LoVo (cell line): ENCODE measurements around the gene SERPINE2.

ENCODE experiments used
- DNase-seq: peaks from one replicate; pipeline ENCODE4 v3.0.0-alpha.2; 2016; ENCODE audit warnings: low spot score

Gene SERPINE2

DNA sequence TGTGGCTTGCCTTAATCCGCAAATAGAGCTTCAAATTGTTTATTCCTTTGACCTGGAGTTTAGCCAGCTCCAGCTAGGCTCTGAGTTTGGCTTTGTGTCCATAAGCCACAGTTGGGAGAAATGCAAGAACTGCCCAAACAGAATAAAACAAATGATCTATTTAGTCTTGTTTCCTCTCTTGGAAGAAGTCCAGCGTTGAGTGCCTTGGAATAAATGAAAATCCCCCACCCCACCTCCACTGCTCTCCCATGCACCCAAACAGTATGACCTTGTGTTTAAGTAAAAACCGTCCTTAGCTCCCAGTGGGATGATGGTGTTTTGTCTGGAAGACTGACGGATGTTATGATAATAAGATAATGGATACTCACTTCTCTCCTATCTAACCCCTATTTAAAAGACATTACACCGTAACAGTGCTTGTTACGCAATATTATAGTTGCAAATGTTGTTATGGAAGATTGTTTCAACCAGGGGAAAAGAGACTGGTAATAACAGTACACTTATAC, 3.2 kb upstream of the SERPINE2 start:
- no peak for DNase-seq

- no peak for DNase-seq
Measured at GRCh38 chr2:224041554-224041953, 2.5 kb upstream of the SERPINE2 start.

- DNase-seq: no peak
Measured at GRCh38 chr2:224040753-224041152, 1.7 kb upstream of the SERPINE2 start.

DNA sequence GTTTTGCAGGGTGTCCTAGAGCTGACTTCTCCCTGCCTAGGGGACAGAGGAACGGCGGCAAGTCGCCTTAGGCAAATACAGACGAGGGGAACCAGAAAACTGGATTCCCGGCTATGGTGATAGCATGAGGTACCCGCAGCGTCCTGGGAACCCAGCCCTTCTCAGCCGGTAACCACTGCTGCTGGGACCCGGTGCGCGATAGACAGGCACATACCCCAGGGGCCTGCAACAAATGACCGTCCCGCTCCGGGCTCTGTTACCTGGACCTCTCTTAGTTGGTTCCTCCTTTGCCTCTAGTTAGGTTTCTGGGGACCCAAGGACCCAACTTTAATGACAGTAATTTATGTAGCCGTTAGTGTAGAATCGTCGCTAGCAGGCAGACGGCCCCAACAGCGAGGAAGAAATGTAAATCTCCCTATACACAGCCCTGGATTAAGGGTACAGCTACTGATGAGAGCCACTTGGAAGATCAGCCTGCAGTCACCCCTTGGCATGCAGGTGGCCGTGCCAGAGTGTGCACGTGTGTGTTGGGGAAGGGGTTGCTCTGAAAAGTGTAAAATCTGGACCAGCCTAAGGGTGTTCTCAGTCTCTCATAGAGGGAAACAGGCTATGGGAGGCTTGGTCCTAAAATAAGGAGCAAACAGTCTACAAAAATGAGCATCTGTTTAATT, 819 bp upstream of the SERPINE2 start:
- DNase-seq: no peak

DNA sequence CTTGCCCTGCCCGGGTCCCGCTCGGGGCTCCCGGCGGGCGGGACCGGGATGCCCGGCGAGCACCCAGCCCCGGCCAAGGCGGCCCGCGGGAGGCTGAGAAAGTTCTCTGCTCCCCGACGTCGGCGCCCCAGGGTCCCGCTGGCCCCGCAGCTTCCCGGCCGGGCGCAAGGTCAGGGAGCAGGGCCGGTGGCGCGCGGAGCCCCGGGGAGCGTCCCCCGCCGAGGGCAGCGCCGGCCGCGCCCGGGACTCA, 331 bp downstream of the SERPINE2 start:
- no peak for DNase-seq

GRCh38 chr2:224038049-224038829, 847 bp downstream of the SERPINE2 start:
- peak; percentile 42 for DNase-seq

DNA sequence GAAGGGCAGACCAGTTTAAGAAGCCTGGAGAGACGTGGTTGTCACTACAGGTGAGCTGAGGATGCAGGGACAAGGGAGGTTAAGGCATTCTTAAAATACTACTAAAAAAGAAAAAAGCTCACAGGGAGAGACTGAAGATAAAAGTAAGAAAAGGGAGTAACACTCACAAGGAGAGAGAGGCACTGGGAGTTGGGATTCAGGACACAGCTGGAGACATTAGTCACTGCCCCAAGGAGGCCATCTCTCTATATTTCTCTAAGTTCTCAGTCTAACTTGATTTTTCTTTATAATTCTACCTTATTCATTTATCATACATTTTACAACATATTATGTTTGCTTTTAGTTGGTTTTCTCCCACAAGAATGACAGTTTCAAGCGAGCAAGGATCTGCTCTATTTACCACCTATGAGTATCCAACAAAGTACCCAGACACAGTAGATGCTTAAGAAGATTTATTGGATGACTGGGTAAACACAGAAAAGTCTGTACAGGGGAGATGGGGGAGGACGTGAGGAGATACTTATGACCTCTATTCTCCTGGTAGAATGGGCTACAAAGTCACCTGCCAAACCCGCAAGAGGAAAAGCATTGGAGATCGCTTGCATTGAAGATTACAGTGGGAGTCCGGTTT, 2.2 kb downstream of the SERPINE2 start:
- peak; percentile 26 for DNase-seq

GRCh38 chr2:224034017-224034416, 5.1 kb downstream of the SERPINE2 start:
- DNase-seq: no peak

- DNase-seq: no peak
Measured at GRCh38 chr2:224033601-224034000, 5.5 kb downstream of the SERPINE2 start.

DNA sequence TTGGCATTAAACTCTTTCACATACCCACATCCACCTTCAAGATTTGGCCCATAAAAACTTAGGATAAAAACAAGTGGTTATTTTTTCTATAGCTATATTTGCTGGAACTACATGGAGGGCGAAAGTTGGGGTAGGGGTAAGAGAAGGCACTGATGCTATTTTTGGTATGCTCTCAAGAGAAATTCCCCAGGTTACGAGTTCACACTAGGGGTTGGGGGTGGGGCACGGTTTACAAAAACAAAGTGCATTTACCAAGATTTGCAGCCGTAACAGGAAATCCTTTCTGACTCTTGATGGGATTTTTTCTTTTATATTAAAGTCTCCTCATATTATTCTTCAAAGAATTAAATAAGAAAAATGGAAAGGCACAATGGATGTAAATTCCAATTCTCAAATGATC, 6.8 kb downstream of the SERPINE2 start:
- DNase-seq: no peak

GRCh38 chr2:224031358-224031970, 7.6 kb downstream of the SERPINE2 start:
- no peak for DNase-seq

- DNase-seq: no peak
Measured at GRCh38 chr2:224030786-224031185, 8.3 kb downstream of the SERPINE2 start.

GRCh38 chr2:224029876-224030275, 9.2 kb downstream of the SERPINE2 start:
- DNase-seq: no peak

DNA sequence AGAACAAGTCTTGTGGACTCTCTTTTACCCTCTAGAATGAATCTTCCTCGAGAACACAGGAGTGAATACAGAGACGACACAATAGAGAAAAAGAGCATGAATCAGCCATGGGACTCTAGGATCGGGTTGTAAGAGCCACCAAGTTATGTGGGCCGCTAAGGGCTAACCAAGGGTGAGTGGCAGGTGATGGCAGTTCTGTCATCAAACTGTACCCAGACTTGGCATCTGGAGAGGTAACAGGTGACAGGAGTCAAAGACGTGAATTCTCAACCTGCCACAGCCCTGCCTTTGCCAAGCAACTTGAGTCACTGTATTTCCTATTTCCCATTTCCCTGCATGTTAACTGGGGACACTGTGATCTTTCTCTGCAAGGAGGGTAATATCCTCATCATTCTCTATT, 11.2 kb downstream of the SERPINE2 start:
- DNase-seq: no peak

DNA sequence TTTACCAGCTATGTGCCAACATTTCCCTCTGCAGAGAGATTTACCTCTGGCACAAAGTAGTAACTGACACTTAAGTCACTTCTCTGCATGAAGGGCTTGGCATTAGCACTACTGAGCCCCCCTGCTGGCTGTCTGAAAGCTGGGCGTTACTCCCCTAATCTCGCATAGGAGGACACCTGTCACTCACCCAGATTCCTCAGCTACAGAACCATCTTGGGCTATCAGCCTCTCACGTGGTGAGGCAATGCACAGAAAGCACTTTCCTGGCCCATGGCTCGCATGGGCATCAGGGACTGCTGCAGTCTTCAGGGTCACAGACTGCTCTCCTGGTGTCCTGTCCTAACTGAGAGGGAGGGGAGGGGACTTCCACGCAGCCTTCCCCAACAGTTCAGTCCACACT, 12.0 kb downstream of the SERPINE2 start:
- DNase-seq: no peak

GRCh38 chr2:224025874-224026273, 13.2 kb downstream of the SERPINE2 start:
- DNase-seq: no peak

DNA sequence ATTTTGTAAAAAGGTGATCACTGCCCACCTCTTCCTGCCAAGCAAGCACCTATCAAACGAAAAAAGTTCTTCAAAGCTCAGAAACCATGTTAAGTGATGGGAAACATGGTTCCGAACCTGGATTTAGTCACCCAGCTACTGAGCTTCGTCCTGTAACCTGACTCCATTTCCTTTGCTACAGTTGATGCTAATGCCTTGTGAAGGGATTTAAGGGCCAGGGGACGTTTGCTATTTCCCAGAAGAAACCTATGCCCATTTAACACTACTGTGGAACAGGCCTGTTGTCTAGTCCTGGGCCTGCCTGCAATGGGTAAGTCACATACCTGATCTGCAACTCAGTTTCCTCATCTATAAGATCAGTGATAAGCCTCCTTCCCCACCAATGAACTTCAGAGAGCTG, 14.8 kb downstream of the SERPINE2 start:
- DNase-seq: no peak

GRCh38 chr2:224023188-224023587, 15.9 kb downstream of the SERPINE2 start:
- no peak for DNase-seq

GRCh38 chr2:224022486-224022885, 16.6 kb downstream of the SERPINE2 start:
- DNase-seq: no peak

- DNase-seq: no peak
Measured at GRCh38 chr2:224020523-224020922, 18.6 kb downstream of the SERPINE2 start.

DNA sequence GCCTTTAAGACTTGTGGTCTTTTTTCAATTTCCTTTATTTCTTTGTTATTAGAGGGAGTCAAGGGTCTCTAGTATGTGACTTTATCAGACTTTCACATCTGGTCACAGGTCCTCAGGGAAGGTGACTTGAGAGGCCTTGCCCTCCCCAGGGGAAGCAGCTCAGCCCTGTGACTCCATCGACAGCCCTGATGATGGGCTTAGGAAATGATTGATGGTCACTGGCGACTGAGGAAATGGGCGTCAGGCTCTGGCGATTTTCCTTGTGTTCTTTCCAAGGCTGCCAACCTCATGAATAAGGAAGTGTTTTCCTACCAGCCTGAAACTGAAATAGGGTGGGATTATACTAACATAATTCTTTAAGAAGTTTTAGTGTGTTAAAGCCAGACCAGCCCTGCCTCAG, 21.1 kb downstream of the SERPINE2 start:
- no peak for DNase-seq

DNA sequence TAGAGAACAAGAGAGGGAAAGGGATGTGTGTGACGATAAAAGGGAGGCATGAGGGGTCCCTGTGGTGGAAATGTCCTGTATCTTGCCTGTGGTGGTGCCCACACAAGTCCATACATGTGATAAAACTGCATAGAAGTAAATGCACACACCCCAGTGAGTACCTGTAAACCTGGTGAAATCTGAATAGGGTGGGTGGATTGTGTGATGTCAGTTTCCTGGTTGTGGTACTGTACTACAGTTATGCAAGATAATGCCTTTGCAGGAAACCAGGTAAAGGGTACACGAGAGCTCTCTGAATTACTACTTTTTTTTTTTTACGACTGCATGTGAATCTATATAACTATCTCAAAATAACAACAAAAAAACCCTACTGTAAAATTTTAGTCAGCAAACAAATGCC, 22.1 kb downstream of the SERPINE2 start:
- DNase-seq: no peak

- no peak for DNase-seq
Measured at GRCh38 chr2:224014336-224014735, 24.8 kb downstream of the SERPINE2 start.
